G401.6 (cell line): ENCODE data around the gene HARBI1.

ENCODE experiments used
- FAIRE-seq: peaks from 2 replicates; lab custom pipeline; 2012; peaks lifted over from hg19 to GRCh38; lab: Jason Lieb, UNC

HARBI1 gene

DNA sequence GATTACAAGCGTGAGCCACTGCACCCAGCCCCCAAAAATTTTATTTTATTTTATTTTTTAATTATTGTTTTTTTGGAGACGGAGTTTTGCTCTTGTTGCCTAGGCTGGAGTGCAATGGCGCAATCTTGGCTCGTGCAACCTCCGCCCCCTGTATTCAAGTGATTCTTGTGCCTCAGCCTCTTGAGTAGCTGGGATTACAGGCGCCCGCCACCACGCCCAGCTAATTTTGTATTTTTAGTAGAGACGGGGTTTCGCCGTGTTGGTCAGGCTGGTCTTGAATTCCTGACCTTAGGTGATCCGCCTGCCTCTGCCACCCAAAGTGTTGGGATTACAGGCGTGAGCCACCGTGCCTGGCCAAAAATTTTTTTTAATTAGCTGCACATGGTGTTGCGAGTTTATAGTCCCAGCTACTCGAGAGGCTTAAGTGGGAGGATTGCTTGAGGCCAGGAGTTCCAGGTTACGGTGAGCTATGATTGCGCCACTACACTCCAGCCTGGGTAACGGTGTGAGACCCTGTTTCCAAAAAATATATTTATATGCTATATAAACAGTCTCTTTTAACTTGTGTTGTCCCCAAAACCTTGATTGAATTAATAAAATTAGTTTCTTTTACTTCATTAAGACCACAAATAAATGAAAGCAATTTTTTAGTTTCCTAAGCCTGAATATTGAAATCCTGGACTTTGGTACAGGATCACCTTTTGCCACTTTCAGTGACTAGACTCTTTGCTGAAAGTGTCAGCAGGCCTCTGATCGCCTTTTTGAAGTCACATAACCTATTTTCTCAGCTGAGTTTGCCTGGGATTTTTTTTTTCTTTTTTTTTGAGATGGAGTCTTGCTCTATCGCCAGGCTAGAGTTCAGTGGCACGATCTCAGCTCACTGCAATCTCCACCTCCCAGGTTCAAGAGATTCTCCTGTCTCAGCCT, 16.5 kb upstream of the HARBI1 start:
- FAIRE-seq, result no peak

GRCh38 chr11:46632502-46632901, 15.5 kb upstream of the HARBI1 start:
- FAIRE-seq, result no peak

DNA sequence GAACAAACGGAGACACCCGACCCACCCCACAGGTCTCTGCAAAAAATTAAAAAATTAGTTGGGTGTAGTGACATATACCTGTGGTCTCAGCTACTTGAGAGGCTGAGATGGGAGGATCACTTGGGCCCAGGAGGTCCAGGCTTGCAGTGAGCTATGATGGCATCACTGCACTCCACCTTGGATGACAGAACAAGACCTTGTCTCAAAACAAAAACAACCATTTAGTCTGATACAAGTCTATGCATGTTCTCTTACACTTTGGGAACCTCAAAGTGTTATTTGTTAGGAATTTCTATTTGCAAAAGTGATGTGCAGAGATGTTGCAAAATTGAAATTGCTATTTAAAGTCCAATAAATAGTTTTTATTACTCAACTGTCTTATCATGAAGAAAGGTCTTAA, 14.6 kb upstream of the HARBI1 start:
- no peak for FAIRE-seq

GRCh38 chr11:46630237-46630636, 13.2 kb upstream of the HARBI1 start:
- FAIRE-seq, result no peak

DNA sequence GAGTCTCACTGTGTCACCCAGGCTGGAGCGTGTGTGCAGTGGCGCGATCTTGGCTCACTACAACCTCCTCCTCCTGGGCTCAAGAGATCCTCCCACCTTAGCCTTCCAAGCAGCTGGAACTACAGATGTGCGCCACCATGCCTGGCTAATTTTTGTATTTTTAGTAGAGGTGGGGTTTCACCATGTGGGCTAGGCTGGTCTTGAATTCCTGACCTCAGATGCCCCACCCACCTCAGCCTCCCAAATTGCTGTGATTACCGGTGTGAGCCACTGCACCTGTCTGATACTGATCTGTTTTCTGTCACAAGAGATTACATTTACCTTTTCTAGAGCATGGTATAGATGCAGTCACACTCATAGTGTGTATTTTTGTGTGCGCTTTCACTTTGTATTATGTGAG, 11.9 kb upstream of the HARBI1 start:
- no peak for FAIRE-seq

DNA sequence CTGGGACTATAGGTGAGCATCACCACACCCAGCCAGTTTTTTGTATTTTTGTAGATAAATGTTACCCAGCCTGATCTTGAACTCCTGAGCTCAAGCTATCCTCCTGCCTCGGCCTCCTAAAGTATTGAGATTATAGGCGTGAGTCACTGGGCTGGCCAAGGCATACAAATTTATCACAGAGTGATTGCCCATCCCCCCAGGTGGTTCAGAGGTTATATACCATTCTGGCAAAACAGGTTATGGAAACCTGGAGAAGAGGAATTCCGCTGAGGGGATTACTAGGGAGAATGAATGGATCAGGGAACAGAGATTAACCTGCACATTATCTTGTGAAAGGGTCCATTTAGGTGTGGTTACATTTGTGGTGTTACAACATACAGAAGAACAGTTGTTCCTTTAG, 8.4 kb upstream of the HARBI1 start:
- no peak for FAIRE-seq

DNA sequence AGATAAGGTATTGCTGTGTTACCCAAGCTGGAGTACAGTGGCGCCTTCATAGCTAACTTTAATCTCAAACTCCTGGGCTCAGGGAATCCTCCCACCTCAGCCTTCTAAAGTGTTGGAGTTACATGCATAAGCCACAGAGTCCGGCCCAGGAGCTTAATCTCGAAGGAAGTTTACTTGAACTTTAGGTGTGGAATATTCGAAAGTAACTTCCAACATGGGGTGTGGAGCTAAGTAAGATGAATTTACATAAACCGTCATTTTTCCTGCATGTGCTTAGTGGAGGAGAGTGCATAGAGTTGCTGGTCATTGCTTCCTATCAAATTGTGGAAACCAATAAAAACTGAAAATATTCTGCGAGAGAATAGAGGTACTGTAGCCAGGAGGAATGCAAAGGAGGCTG, 1.8 kb upstream of the HARBI1 start:
- FAIRE-seq, result no peak

- no peak for FAIRE-seq
Observed at GRCh38 chr11:46617972-46618314, 916 bp upstream of the HARBI1 start.

GRCh38 chr11:46616551-46617133, 385 bp downstream of the HARBI1 start:
- FAIRE-seq, result no peak

DNA sequence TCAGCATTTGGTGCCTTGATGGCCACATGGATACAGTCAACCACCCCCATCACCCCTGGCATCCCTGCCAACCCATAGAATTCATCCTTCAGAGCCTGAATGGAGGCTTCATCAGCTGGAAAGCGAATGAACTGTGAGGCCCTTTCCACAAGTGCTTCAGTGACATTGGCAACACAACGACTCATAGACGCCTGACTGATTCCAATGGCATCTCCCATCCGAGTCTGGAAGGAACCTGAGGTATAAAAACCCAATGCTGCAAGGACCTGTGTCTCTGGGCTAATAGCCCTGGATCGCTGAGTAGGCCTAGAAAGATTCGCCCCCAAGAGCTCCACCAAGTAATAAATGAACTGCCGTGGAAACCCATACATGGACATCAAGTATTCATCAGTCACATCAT, 1.3 kb downstream of the HARBI1 start:
- FAIRE-seq, result no peak

- no peak for FAIRE-seq
Observed at GRCh38 chr11:46612326-46612725, 4.7 kb downstream of the HARBI1 start.

GRCh38 chr11:46611526-46612304, 5.3 kb downstream of the HARBI1 start:
- no peak for FAIRE-seq

DNA sequence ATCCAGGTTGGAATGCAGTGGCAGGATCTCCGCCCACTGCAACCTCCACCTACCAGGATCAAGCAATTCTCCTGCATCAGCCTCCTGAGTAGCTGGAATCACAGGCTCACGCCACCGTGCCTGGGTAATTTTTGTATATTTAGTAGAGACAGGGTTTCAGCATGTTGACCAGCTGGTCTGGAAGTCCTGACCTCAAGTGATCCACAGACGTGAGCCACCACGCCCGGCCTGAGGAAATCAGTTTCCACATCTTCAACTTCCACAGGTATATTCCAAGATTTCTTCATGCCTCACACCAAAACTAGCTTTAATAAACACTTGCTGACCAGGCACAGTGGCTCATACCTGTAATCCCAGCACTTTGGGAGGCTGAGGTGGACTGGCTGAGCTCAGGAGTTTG, 7.6 kb downstream of the HARBI1 start:
- no peak for FAIRE-seq

- FAIRE-seq, result no peak
Observed at GRCh38 chr11:46607516-46607915, 9.5 kb downstream of the HARBI1 start.

GRCh38 chr11:46604796-46605195, 12.2 kb downstream of the HARBI1 start:
- no peak for FAIRE-seq

GRCh38 chr11:46603704-46604308, 13.2 kb downstream of the HARBI1 start:
- FAIRE-seq, result no peak

GRCh38 chr11:46601129-46601528, 15.9 kb downstream of the HARBI1 start:
- no peak for FAIRE-seq

- FAIRE-seq, result no peak
Observed at GRCh38 chr11:46600194-46600960, 16.6 kb downstream of the HARBI1 start.

DNA sequence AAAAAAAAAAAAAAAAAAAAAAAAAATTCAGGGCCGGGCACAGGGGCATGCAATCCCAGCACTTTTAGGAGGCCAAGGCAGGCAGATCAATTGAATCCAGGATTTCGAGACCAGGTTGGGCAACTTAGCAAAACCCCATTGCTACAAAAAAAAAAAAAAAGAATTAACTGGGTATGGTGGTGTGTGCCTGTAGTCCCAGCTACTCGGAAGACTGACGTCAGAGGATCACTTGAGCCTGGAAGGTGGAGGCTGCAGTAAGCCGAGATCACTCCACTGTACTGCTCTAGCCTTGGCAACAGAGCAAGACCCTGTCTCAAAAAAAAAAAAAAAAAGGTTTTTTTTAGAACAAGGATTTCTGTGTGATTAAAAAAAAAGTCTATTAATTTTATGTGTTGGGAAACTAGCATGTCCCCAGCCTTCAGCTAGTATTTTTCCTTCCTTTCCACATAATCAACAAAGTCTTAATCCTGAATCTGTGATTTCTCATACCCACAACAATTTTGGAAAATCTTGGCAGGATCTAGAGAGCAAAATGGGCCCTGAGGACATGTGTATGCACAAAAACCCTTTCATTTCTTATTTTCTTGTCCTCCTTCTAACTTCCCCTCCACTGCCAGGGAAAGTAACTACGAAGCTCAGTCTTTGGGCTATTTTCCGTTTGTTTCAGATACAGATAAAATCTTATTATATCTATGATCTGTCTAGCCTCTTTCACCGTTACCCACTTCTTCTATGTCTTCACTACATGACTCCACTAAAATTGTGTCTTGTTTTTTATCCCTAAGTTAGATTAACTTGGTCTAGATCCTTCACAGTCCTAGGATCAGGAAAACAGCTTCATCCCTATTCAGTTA, 17.5 kb downstream of the HARBI1 start:
- no peak for FAIRE-seq

- FAIRE-seq, result no peak
Observed at GRCh38 chr11:46597609-46598219, 19.3 kb downstream of the HARBI1 start.

- FAIRE-seq, result no peak
Observed at GRCh38 chr11:46597155-46597554, 19.9 kb downstream of the HARBI1 start.
